NT2/D1 (cell line): Measurements from ENCODE around the gene DMRT1.
A peak's percentile ranks its signal among the peaks of the same experiment; 100 is the strongest.

Source experiments
- DNase-seq: peaks from one replicate; pipeline ENCODE4 v3.0.0-alpha.2; 2011; ENCODE audit warnings: low read depth, low spot score
- H3K27me3 ChIP-seq: 2 replicates; pipeline ENCODE4 v1.6.0; 2011; ENCODE audit warnings: mild to moderate bottlenecking; ENCODE audit not compliant: insufficient read length, insufficient read depth
- H3K36me3 ChIP-seq: 2 replicates; pipeline ENCODE4 v1.6.1; 2011; ENCODE audit warnings: mild to moderate bottlenecking, low read length, mixed read lengths; ENCODE audit not compliant: insufficient read depth, insufficient read length
- H3K4me1 ChIP-seq: 2 replicates; pipeline ENCODE4 v1.5.1; 2011; ENCODE audit not compliant: insufficient read depth, insufficient read length
- H3K4me3 ChIP-seq: 2 replicates; pipeline ENCODE4 v1.5.1; 2011; ENCODE audit warnings: low read depth; ENCODE audit not compliant: insufficient read length
- H3K9ac ChIP-seq: 2 replicates; pipeline ENCODE4 v1.6.0; 2011; ENCODE audit warnings: low read depth; ENCODE audit not compliant: insufficient read length
- H3K9me3 ChIP-seq: 2 replicates; pipeline ENCODE4 v1.5.1; 2011; ENCODE audit warnings: mild to moderate bottlenecking, low read length; ENCODE audit not compliant: insufficient read depth
- SUZ12 ChIP-seq: IDR thresholded peaks from 2 replicates; pipeline ENCODE4 v1.6.1; 2011; ENCODE audit not compliant: insufficient read length, insufficient read depth; ENCODE audit errors: extremely low read depth
- YY1 ChIP-seq: IDR thresholded peaks from 2 replicates; pipeline ENCODE4 v1.6.1; 2011; ENCODE audit not compliant: insufficient read length, insufficient read depth
- ZNF274 ChIP-seq: IDR thresholded peaks from 2 replicates; pipeline ENCODE4 v1.6.1; 2011; ENCODE audit warnings: mild to moderate bottlenecking, low read depth, low read length

The DMRT1 gene

DNA sequence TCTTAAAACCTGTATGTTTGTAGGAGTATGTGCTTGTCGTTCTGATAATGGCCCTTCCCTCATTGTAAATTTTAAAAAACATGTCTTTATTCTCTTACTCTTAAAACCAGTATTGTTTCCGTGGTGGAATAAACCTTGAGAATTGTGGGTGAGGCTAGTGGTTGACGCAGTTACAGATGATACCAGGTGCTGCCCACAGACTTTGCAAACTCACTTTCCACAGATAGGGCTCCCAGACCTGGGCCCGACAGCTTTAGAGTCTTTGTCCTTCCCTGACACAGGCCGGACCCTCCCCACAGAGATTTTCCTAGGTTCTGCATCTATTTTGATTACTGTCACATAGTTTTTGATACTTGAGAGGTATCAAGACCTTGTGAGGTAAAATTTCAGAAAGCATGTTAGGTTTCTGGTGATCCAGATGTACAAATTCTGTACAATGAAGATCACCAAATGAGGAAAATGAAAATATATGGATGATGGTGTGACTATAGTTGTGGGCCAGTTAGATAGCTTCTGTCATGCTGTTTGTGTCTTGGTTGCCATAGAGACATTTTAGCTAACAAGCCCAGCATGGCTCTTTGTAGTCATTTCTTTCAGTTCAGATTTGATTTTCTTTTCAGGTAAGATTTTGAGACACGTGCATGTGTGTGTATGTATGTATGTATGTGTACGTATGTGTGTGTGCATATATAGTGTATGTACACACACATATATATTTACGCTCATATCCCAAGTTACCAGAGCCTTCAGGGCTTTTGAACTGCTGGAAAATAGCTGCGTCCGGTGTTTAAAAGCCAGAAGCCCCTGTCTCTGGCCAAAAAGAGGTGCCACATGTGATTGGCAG lies 33.8 kb downstream of the DMRT1 start:
- no peak overlapping the region for H3K9ac ChIP-seq
- H3K27me3 ChIP-seq, result no peaks in the 10 kb centered on the region
- TF ChIP-seq SUZ12 (no peak), YY1 (no peak)
- no peaks in the 10 kb centered on the region for H3K9me3 ChIP-seq
- DNase-seq, result no peak
- H3K4me1 ChIP-seq, result no peaks in the 10 kb centered on the region
- no peaks in the 10 kb centered on the region for H3K36me3 ChIP-seq
- no peak overlapping the region for H3K4me3 ChIP-seq

DNA sequence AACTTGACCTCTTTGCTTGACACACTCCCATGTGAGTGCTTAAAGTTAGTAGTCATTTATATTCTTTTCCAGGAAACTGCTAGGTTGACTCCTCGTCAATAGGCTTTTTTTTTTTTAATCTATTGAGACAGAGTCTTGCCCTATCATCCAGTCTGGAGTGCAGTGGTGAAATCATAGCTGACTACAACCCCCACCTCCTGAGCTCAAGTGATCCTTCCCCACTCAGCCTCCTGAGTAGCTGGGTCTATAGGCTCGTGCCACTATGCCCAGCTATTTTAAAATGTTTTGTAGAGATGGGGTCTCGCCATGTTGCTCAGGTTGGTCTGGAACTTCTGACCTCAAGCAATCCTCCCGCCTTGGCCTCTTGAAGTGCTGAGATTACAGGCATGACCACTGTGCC lies 34.9 kb downstream of the DMRT1 start:
- no peak for DNase-seq
- Histone ChIP-seq H3K36me3 (no peaks in the 10 kb centered on the region), H3K9ac (no peak overlapping the region), H3K4me3 (no peak overlapping the region), H3K27me3 (no peaks in the 10 kb centered on the region), H3K9me3 (no peaks in the 10 kb centered on the region), H3K4me1 (no peaks in the 10 kb centered on the region)
- TF ChIP-seq SUZ12 (no peak), ZNF274 (no peak), YY1 (no peak)

DNA sequence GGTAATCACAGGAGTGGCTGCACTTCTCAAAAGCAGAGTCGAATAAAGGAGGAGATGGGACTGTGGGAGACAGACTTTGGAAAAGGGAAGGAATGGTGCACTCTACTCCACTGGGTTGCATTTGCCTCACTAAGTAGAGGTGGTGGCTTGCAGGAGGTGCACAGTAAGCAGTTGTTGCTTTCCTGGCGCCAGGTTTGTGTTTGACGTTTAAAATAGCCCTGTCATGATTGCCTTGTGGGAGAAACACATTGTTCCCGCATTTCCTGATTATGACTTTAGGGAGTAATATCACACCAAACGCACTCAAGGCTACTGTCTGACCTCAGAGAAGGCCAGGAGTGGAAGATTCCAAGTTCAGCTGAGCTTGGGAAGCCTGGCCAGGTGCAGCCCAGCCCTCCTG lies 36.7 kb downstream of the DMRT1 start:
- DNase-seq, result no peak
- no peaks in the 10 kb centered on the region for H3K27me3 ChIP-seq
- H3K9ac ChIP-seq, result no peak overlapping the region
- TF ChIP-seq YY1, result no peak
- no peak for TF ChIP-seq SUZ12
- no peak for TF ChIP-seq ZNF274
- no peak overlapping the region for H3K4me3 ChIP-seq
- H3K4me1 ChIP-seq, result no peaks in the 10 kb centered on the region
- no peaks in the 10 kb centered on the region for H3K9me3 ChIP-seq
- no peaks in the 10 kb centered on the region for H3K36me3 ChIP-seq

DNA sequence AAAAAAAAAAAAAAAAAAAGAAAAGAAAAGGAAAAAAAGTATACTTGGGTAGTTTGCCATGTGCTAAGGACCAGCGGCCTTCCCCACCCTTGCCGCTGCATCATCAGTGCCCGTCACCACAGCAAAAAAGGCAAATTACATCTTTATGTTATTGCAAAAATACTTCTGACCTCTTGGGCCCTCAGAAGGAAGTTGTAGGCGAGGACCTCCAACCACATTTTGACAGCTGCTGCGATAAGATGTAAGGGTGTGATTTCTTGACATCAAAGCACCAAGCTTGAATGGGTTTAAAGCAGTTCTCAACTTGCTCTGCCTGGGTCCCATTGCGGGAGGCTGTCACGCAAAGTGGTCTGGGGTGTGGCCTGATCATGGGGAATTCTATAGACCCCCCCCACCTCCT lies 39.2 kb downstream of the DMRT1 start:
- H3K9me3 ChIP-seq, result no peaks in the 10 kb centered on the region
- no peaks in the 10 kb centered on the region for H3K4me1 ChIP-seq
- H3K27me3 ChIP-seq, result no peaks in the 10 kb centered on the region
- no peak overlapping the region for H3K9ac ChIP-seq
- no peak for DNase-seq
- TF ChIP-seq YY1 (no peak), SUZ12 (no peak), ZNF274 (no peak)
- H3K36me3 ChIP-seq, result no peaks in the 10 kb centered on the region
- no peak overlapping the region for H3K4me3 ChIP-seq

DNA sequence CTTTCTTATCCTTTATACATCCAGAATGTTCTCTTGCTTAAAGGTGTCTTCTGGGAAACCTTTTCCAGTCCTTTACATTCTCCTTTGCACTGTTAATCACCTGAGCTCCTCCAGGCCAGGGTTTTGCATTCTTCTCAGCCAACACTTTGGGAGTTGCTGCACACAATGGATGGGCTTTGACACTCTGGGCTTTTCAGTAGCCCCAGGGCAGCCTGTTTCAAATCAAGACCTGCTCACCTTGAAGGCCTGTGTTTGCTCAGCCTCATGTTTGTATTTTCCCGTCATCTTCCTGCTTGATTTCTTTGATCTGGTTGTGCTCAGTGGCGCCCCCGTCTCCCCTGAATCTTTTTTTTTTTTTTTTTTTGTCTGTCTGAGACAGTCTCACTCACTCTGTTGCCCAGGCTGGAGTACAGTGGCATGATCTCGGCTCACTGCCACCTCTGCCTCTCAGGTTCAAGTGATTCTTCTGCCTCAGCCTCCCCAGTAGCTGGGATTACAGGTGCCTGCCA lies 41.0 kb downstream of the DMRT1 start:
- Histone ChIP-seq H3K36me3 (no peaks in the 10 kb centered on the region), H3K27me3 (no peaks in the 10 kb centered on the region), H3K9ac (no peak overlapping the region), H3K4me3 (no peak overlapping the region), H3K9me3 (no peaks in the 10 kb centered on the region), H3K4me1 (no peaks in the 10 kb centered on the region)
- TF ChIP-seq SUZ12 (no peak), ZNF274 (no peak), YY1 (no peak)
- peak; percentile 9 for DNase-seq

DNA sequence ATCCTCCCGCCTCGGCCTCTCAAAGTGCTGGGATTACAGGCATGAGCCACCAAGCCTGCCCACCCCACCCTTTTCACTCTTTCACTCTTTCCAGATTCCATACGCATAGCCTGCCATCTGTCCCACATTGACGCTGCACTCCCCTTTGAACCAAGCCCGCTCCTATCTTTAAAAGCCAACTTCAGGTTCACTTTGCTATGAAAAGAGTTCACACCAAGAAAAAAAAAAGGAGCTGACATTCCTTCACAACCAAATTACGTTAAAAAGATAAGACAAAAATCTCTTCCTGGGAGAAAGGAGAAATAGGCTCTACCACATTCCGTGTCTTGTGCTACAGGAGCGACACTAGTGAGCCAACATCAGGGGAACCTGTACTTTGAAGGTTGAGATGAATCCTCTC lies 41.5 kb downstream of the DMRT1 start:
- no peaks in the 10 kb centered on the region for H3K27me3 ChIP-seq
- no peak for DNase-seq
- no peak overlapping the region for H3K9ac ChIP-seq
- TF ChIP-seq ZNF274, result no peak
- H3K36me3 ChIP-seq, result no peaks in the 10 kb centered on the region
- H3K9me3 ChIP-seq, result no peaks in the 10 kb centered on the region
- no peak overlapping the region for H3K4me3 ChIP-seq
- H3K4me1 ChIP-seq, result no peaks in the 10 kb centered on the region

DNA sequence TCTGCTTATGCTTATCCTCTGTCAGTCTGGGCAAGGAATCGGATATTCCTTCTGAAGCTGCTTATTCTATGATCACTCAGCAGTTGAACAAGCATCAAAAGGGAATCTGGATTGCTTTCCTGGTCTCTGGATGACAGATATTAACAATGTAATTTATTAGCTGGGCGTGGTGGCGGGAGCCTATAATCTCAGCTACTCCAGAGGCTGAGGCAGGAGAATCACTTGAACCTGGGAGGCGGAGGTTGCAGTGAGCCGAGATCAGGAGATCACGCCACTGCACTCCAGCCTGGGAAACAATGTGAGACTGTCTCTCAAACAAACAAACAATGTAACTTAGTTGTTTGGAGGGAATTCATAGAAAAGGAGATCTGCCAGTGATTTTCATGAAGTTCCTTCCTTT lies 45.4 kb downstream of the DMRT1 start:
- H3K36me3 ChIP-seq, result no peaks in the 10 kb centered on the region
- no peaks in the 10 kb centered on the region for H3K9me3 ChIP-seq
- H3K4me1 ChIP-seq, result no peaks in the 10 kb centered on the region
- no peaks in the 10 kb centered on the region for H3K27me3 ChIP-seq
- H3K9ac ChIP-seq, result no peak overlapping the region
- TF ChIP-seq YY1, result no peak
- no peak for TF ChIP-seq SUZ12
- TF ChIP-seq ZNF274, result no peak
- no peak for DNase-seq
- H3K4me3 ChIP-seq, result no peak overlapping the region

DNA sequence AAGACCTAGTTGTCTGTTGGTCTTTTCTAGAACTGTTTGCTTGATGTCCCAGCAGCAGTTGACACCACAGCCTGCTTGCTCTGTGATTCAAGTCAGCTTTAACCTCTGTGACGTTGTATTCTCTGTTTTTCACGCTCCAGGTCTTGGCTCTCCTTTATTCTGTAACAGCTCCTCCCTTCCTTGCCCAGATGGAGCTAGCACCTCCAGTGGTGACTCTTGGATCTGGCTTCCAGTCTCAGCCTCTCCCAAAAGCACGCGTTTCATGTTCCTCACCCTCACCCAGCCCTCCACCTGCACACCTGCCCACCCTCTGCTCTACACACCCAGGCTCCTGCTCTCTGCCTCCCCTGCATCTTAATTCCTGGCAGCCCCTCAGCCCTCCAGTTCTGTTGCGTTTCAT lies 50.6 kb downstream of the DMRT1 start:
- DNase-seq, result no peak
- Histone ChIP-seq H3K4me1 (no peaks in the 10 kb centered on the region), H3K4me3 (no peak overlapping the region), H3K9ac (no peak overlapping the region), H3K9me3 (no peaks in the 10 kb centered on the region), H3K36me3 (no peaks in the 10 kb centered on the region), H3K27me3 (no peaks in the 10 kb centered on the region)
- TF ChIP-seq YY1 (no peak), ZNF274 (no peak), SUZ12 (no peak)
